ENCODE measurements around the gene TOGARAM1.
A peak's percentile ranks its signal among the peaks of the same experiment; 100 is the strongest.

TOGARAM1 gene

GRCh38 chr14:44963044-44963528 lies 1.1 kb downstream of the TOGARAM1 start:
- no peak for FAIRE-seq
- TF ChIP-seq, protein P1, sequence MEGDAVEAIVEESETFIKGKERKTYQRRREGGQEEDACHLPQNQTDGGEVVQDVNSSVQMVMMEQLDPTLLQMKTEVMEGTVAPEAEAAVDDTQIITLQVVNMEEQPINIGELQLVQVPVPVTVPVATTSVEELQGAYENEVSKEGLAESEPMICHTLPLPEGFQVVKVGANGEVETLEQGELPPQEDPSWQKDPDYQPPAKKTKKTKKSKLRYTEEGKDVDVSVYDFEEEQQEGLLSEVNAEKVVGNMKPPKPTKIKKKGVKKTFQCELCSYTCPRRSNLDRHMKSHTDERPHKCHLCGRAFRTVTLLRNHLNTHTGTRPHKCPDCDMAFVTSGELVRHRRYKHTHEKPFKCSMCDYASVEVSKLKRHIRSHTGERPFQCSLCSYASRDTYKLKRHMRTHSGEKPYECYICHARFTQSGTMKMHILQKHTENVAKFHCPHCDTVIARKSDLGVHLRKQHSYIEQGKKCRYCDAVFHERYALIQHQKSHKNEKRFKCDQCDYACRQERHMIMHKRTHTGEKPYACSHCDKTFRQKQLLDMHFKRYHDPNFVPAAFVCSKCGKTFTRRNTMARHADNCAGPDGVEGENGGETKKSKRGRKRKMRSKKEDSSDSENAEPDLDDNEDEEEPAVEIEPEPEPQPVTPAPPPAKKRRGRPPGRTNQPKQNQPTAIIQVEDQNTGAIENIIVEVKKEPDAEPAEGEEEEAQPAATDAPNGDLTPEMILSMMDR (IDR thresholded peaks at IDR 0.05; ENCODE audit: insufficient read depth, missing control alignments): no peak
- no peak for DNase-seq (ENCODE audit: insufficient read length, low spot score)

GRCh38 chr14:44963775-44964380 lies 1.9 kb downstream of the TOGARAM1 start:
- no peak for FAIRE-seq
- no peak for DNase-seq (ENCODE audit: insufficient read length, low spot score)
- TF ChIP-seq, protein P1 (IDR thresholded peaks at IDR 0.05; ENCODE audit: insufficient read depth, missing control alignments): peak; percentile 8

DNA sequence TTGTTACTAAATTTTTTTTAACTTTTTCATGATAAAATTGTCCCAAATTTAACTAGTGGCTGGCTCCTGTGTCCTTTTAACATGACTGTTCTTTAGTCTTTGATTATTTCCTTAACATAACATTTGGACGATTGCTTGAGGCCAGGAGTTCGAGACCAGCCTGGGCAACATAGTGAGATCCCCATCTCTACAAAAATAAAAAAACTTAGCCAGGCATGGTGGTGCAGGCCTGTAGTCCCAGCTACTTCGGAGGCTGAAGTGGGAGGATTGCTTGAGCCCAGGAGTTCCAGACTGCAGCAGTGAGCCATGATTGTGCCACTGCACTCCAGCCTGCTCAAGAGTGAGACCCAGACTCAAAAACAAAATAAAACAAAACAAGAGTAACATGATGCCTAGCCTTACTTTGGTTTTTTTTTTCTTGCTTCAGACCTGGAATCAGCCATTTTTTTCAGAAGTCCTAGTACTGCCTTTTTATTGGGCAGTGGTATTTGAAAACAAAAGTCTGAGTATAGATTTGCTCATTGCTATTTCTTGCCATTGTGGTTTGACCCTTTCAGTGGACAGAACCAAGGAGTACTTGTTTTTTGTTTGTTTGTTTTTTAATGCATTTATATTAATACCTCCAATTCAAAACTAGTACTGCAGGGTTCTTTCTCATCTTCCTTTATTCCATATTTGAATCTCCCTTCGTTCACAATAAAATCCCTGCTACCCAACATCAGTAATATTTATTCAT lies 4.8 kb downstream of the TOGARAM1 start:
- TF ChIP-seq, protein P1 (IDR thresholded peaks at IDR 0.05; ENCODE audit: insufficient read depth, missing control alignments): no peak
- FAIRE-seq (no peak), DNase-seq (ENCODE audit: insufficient read length, low spot score) (no peak)

DNA sequence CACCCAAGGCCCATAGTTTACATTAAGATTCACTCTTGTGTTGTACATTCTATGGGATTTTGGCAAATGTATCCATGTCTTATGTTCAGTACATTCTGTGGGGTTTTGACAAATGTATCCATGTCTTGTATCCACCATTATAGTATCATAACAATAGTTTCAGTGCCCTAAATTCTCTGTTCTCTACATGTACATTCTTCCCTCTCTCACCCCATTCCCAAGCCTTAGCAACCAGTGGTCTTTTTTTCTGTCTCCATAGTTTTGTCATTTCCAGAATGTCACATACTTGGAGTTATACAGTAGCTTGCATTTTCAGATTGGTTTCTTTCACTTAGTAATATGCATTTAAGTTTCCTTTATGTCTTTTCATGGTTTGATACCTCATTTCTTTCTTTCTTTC lies 6.7 kb downstream of the TOGARAM1 start:
- TF ChIP-seq, protein P1 (IDR thresholded peaks at IDR 0.05; ENCODE audit: insufficient read depth, missing control alignments): no peak
- peak; percentile 16 for FAIRE-seq
- no peak for DNase-seq (ENCODE audit: insufficient read length, low spot score)

DNA sequence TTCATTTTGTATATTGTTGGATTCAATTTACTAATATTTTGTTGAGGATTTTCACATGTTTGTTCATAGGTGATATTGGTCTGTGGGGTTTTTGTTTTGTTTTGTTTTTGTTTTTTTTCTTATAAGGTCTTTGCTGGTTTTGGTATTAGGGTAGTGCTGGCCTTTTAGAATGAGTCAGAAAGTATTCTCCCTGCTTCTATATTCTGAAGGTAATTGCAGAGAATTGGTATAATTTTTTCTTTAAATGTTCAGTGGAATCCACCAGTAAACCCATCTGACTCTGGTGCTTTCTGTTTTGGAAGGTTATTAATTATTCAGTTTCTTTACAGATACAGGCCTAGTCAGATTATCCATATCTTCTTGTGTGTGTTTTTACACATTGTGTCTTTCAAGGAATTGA lies 8.9 kb downstream of the TOGARAM1 start:
- no peak for DNase-seq (ENCODE audit: insufficient read length, low spot score)
- no peak for FAIRE-seq
- TF ChIP-seq, protein P1 (IDR thresholded peaks at IDR 0.05; ENCODE audit: insufficient read depth, missing control alignments): no peak

- no peak for DNase-seq (ENCODE audit: insufficient read length, low spot score)
- TF ChIP-seq, protein P1 (IDR thresholded peaks at IDR 0.05; ENCODE audit: insufficient read depth, missing control alignments): no peak
- no peak for FAIRE-seq
Observed at GRCh38 chr14:44971459-44971858, 9.5 kb downstream of the TOGARAM1 start.

- FAIRE-seq (no peak), DNase-seq (ENCODE audit: insufficient read length, low spot score) (no peak)
- TF ChIP-seq, protein P1 (IDR thresholded peaks at IDR 0.05; ENCODE audit: insufficient read depth, missing control alignments): no peak
Observed at GRCh38 chr14:44979273-44979672, 17.3 kb downstream of the TOGARAM1 start.
